PC-3 (cell line): ENCODE measurements around the gene ACTR2. TPM values are rescaled to one million over a fixed set of nuclear protein-coding genes. Genes with fewer than 3 reads are reported as not detected.

ENCODE experiments used
- ATAC-seq: fragments of 200-7000 bp; cut with Tn5 transposase; 2 replicates; pipeline ENCODE4 v1.9.1; 2020; ENCODE audit warnings: mild to moderate bottlenecking, moderate library complexity
- BruUV-seq: library from RNA; stranded (reverse); fragments of 400-500 nt; replicated peaks from 2 replicates; lab custom pipeline; 2021; lab: Mats Ljungman, UMichigan
- CTCF ChIA-PET: fragments of 300-600 bp; sonication (Branson Sonifier 250); formaldehyde crosslinking; loops from one replicate; lab custom pipeline; 2022; ENCODE audit warnings: antibody characterized with exemption; lab: Charles Lee
- POLR2A ChIA-PET: fragments of 300-600 bp; sonication (Branson Sonifier 250); formaldehyde crosslinking; loops from one replicate; lab custom pipeline; 2022; ENCODE audit warnings: antibody characterized with exemption; ENCODE audit not compliant: unreplicated experiment; lab: Charles Lee
- DNase-seq: peaks from one replicate; pipeline ENCODE4 v3.0.0-alpha.2; 2015
- H2AFZ ChIP-seq: fragments of 300-600 bp; sonication (generic); 2 replicates; pipeline ENCODE4 v1.6.0; 2016; ENCODE audit warnings: antibody characterized with exemption, low read length
- H3F3A ChIP-seq: fragments of 300-600 bp; sonication (generic); one replicate; pipeline ENCODE4 v1.6.0; 2017; ENCODE audit warnings: antibody characterized with exemption, low read length, control low read depth, mild to moderate bottlenecking; ENCODE audit not compliant: unreplicated experiment
- H3K27ac ChIP-seq: fragments of 300-600 bp; sonication (generic); 2 replicates; pipeline ENCODE4 v1.5.1; 2016; ENCODE audit warnings: mild to moderate bottlenecking, low read length
- H3K27me3 ChIP-seq: fragments of 300-600 bp; sonication (generic); 2 replicates; pipeline ENCODE4 v1.6.1; 2016; ENCODE audit warnings: low read length, mixed read lengths
- H3K36me3 ChIP-seq: fragments of 300-600 bp; sonication (generic); 2 replicates; pipeline ENCODE4 v1.6.1; 2016; ENCODE audit warnings: low read depth, mixed run types, low read length, mixed read lengths
- H3K4me1 ChIP-seq: fragments of 300-600 bp; sonication (generic); 2 replicates; pipeline ENCODE4 v1.5.1; 2016; ENCODE audit warnings: low read length; ENCODE audit not compliant: insufficient read depth
- H3K4me2 ChIP-seq: fragments of 300-600 bp; sonication (generic); 2 replicates; pipeline ENCODE4 v1.6.0; 2016; ENCODE audit warnings: low read length
- H3K4me3 ChIP-seq: fragments of 300-600 bp; sonication (generic); 2 replicates; pipeline ENCODE4 v1.5.1; 2016; ENCODE audit warnings: mild to moderate bottlenecking, low read length, mixed read lengths
- H3K79me2 ChIP-seq: fragments of 300-600 bp; sonication (generic); 2 replicates; pipeline ENCODE4 v1.6.1; 2017; ENCODE audit warnings: low read length, mixed read lengths
- H3K9ac ChIP-seq: fragments of 300-600 bp; sonication (generic); 2 replicates; pipeline ENCODE4 v1.6.0; 2016; ENCODE audit warnings: mild to moderate bottlenecking, low read length
- H3K9me2 ChIP-seq: fragments of 300-600 bp; sonication (generic); replicated peaks from 2 replicates; pipeline ENCODE4 v1.6.1; 2016; ENCODE audit warnings: mixed run types, low read length, mixed read lengths
- H3K9me3 ChIP-seq: fragments of 300-600 bp; sonication (generic); 2 replicates; pipeline ENCODE4 v1.6.1; 2016; ENCODE audit warnings: low read length, mixed read lengths
- H4K20me1 ChIP-seq: fragments of 300-600 bp; sonication (generic); 2 replicates; pipeline ENCODE4 v1.6.1; 2016; ENCODE audit warnings: low read length, mixed read lengths
- EZH2 ChIP-seq: fragments of 300-600 bp; sonication (generic); IDR thresholded peaks from one replicate; pipeline ENCODE4 v1.6.1; 2017; ENCODE audit warnings: antibody characterized with exemption, mild to moderate bottlenecking, low read length; ENCODE audit not compliant: unreplicated experiment
- EZH2phosphoT487 ChIP-seq: fragments of 300-600 bp; sonication (generic); IDR thresholded peaks from 2 replicates; pipeline ENCODE4 v1.6.1; 2018; ENCODE audit warnings: mild to moderate bottlenecking, antibody characterized with exemption, low read length, borderline replicate concordance
- intact Hi-C: fragments of 100-400 bp; cut with micrococcal nuclease; formaldehyde crosslinking; loops from 2 replicates; pipeline ENCODE4 v1.9.0; 2023
- total RNA-seq: library from RNA; depleted of rRNA; stranded (reverse); fragments of >200 nt; gene quantifications from 2 replicates; pipeline ENCODE4 v1.2.3, GENCODE V29; 2014
- TF ChIP-seq, protein P1 (sequence below): fragments of 300-600 bp; sonication (generic); conservative IDR thresholded peaks from 2 replicates; pipeline ENCODE4 v1.5.1; 2017; ENCODE audit warnings: antibody characterized with exemption, low read depth, mild to moderate bottlenecking, low read length

Gene ACTR2
- total RNA-seq, 1 experiment from 2014 or later: 56.7 TPM

- TF ChIP-seq EZH2 (no peak), EZH2phosphoT487 (no peak)
- TF ChIP-seq, protein P1, sequence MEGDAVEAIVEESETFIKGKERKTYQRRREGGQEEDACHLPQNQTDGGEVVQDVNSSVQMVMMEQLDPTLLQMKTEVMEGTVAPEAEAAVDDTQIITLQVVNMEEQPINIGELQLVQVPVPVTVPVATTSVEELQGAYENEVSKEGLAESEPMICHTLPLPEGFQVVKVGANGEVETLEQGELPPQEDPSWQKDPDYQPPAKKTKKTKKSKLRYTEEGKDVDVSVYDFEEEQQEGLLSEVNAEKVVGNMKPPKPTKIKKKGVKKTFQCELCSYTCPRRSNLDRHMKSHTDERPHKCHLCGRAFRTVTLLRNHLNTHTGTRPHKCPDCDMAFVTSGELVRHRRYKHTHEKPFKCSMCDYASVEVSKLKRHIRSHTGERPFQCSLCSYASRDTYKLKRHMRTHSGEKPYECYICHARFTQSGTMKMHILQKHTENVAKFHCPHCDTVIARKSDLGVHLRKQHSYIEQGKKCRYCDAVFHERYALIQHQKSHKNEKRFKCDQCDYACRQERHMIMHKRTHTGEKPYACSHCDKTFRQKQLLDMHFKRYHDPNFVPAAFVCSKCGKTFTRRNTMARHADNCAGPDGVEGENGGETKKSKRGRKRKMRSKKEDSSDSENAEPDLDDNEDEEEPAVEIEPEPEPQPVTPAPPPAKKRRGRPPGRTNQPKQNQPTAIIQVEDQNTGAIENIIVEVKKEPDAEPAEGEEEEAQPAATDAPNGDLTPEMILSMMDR: no peak
- H3K4me3 ChIP-seq: no peak overlapping the region
- H2AFZ ChIP-seq: no peak overlapping the region
- no peak overlapping the region for H3K9ac ChIP-seq
- ATAC-seq (no peak), DNase-seq (no peak)
- no peaks in the 10 kb centered on the region for H4K20me1 ChIP-seq
- intact Hi-C loops: no loop called here
- no peaks in the 10 kb centered on the region for H3K79me2 ChIP-seq
- no peaks in the 10 kb centered on the region for H3K9me3 ChIP-seq
- H3K9me2 ChIP-seq: no peaks in the 10 kb centered on the region
- ChIA-PET POLR2A (no interaction called here), CTCF (no interaction called here)
- no TSS peak for BruUV-seq
- H3F3A ChIP-seq: no peaks in the 10 kb centered on the region
- H3K4me2 ChIP-seq: no peak overlapping the region
- no peaks in the 10 kb centered on the region for H3K27me3 ChIP-seq
- no peaks in the 10 kb centered on the region for H3K4me1 ChIP-seq
- no peak overlapping the region for H3K27ac ChIP-seq
- H3K36me3 ChIP-seq: no peaks in the 10 kb centered on the region
Observed at GRCh38 chr2:65193446-65193845, 34.2 kb upstream of the ACTR2 start.

DNA sequence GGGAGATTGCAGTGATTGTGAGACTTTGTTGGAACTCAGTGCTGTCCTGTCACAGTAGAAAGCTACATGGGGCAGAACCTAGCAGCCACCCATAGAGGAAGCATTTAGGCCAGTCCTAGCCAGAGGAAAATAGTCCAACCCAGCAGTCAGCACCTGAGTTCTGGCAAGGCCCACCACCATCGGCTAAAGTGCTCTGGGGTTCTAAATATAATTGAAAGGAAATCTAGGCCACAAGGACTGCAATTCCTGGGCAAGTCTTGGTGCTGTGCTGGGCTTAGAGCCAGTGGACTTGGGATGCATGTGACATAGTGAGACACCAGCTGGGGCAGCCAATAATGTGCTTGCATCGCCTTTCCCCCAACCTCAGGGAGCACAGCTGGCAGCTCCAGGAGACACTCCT, 28.9 kb upstream of the ACTR2 start:
- Histone ChIP-seq H3K4me1 (no peaks in the 10 kb centered on the region), H3K27ac (no peak overlapping the region), H3K36me3 (no peaks in the 10 kb centered on the region), H3K4me3 (no peak overlapping the region), H3K27me3 (no peaks in the 10 kb centered on the region), H3K9me3 (no peaks in the 10 kb centered on the region), H2AFZ (no peak overlapping the region), H3K9ac (no peak overlapping the region), H4K20me1 (no peaks in the 10 kb centered on the region), H3K4me2 (no peak overlapping the region), H3K9me2 (no peaks in the 10 kb centered on the region), H3K79me2 (no peaks in the 10 kb centered on the region), H3F3A (no peaks in the 10 kb centered on the region)
- ATAC-seq: no peak
- CTCF ChIA-PET: no interaction called here
- BruUV-seq: no TSS peak
- intact Hi-C loops: no loop called here
- TF ChIP-seq, protein P1: no peak
- TF ChIP-seq EZH2phosphoT487 (no peak), EZH2 (no peak)
- POLR2A ChIA-PET: no interaction called here
- DNase-seq: no peak

GRCh38 chr2:65199166-65199565, 28.5 kb upstream of the ACTR2 start:
- DNase-seq (no peak), ATAC-seq (no peak)
- H3K27me3 ChIP-seq: no peaks in the 10 kb centered on the region
- no peaks in the 10 kb centered on the region for H3F3A ChIP-seq
- no peaks in the 10 kb centered on the region for H3K4me1 ChIP-seq
- no peak overlapping the region for H3K4me2 ChIP-seq
- intact Hi-C loops: no loop called here
- H3K9ac ChIP-seq: no peak overlapping the region
- POLR2A ChIA-PET: no interaction called here
- H3K9me3 ChIP-seq: no peaks in the 10 kb centered on the region
- H4K20me1 ChIP-seq: no peaks in the 10 kb centered on the region
- H3K36me3 ChIP-seq: no peaks in the 10 kb centered on the region
- no peak overlapping the region for H2AFZ ChIP-seq
- no peaks in the 10 kb centered on the region for H3K9me2 ChIP-seq
- no peak overlapping the region for H3K4me3 ChIP-seq
- H3K27ac ChIP-seq: no peak overlapping the region
- TF ChIP-seq EZH2: no peak
- TF ChIP-seq EZH2phosphoT487: no peak
- TF ChIP-seq, protein P1: no peak
- CTCF ChIA-PET: no interaction called here
- no TSS peak for BruUV-seq
- no peaks in the 10 kb centered on the region for H3K79me2 ChIP-seq
